IMR-90 (cell line): ENCODE measurements around the gene SS18L1. TPM values are rescaled to one million over a fixed set of nuclear protein-coding genes. Genes with fewer than 3 reads are reported as not detected.

Source experiments
- ATAC-seq: fragments of 200-7000 bp; cut with Tn5 transposase; 2 replicates; pipeline ENCODE4 v1.9.1; 2020; ENCODE audit warnings: low read depth, mild to moderate bottlenecking, moderate library complexity
- BruUV-seq: library from RNA; stranded (reverse); fragments of 400-500 nt; replicated peaks from 2 replicates; lab custom pipeline; 2021; lab: Mats Ljungman, UMichigan
- CTCF ChIA-PET: fragments of 300-600 bp; formaldehyde crosslinking; extraction: SDS; loops from one replicate; lab custom pipeline; 2021; ENCODE audit warnings: antibody characterized with exemption; lab: Yijun Ruan, JAX
- POLR2A ChIA-PET: fragments of 300-600 bp; sonication (Branson Sonifier 250); formaldehyde crosslinking; loops from one replicate; lab custom pipeline; 2022; ENCODE audit warnings: antibody characterized with exemption; ENCODE audit not compliant: unreplicated experiment; lab: Charles Lee
- DNase-seq: peaks from one replicate; pipeline ENCODE4 v3.0.0; 2013
- H2AFZ ChIP-seq: replicated peaks from 2 replicates; pipeline ENCODE3; 2013; ENCODE audit warnings: low read length, mild to moderate bottlenecking; ENCODE audit not compliant: poor library complexity
- H2AK5ac ChIP-seq: 2 replicates; pipeline ENCODE4 v1.6.1; 2013; ENCODE audit warnings: low read depth, low read length, inconsistent platforms
- H2AK9ac ChIP-seq: replicated peaks from 2 replicates; pipeline ENCODE3; 2013; ENCODE audit warnings: mild to moderate bottlenecking, low read depth, low read length, moderate library complexity; ENCODE audit not compliant: poor library complexity
- H2BK120ac ChIP-seq: 2 replicates; pipeline ENCODE4 v1.6.1; 2013; ENCODE audit warnings: low read depth, low read length, inconsistent platforms
- H2BK15ac ChIP-seq: 3 replicates; pipeline ENCODE4 v1.6.1; 2013; ENCODE audit warnings: low read depth, low read length, inconsistent platforms
- H2BK20ac ChIP-seq: 2 replicates; pipeline ENCODE4 v1.6.1; 2013; ENCODE audit warnings: low read depth, mild to moderate bottlenecking, inconsistent platforms, low read length, moderate library complexity
- H2BK5ac ChIP-seq: 2 replicates; pipeline ENCODE4 v1.6.1; 2013; ENCODE audit warnings: mild to moderate bottlenecking, low read depth, low read length, inconsistent platforms; ENCODE audit not compliant: poor library complexity, severe bottlenecking
- H3K14ac ChIP-seq: replicated peaks from 2 replicates; pipeline ENCODE4 v1.6.1; 2013; ENCODE audit warnings: low read depth, low read length, inconsistent platforms
- H3K18ac ChIP-seq: 2 replicates; pipeline ENCODE4 v1.6.1; 2013; ENCODE audit warnings: low read depth, low read length, control low read depth
- H3K23ac ChIP-seq: 2 replicates; pipeline ENCODE4 v1.6.1; 2013; ENCODE audit warnings: low read depth, low read length, inconsistent platforms
- H3K27ac ChIP-seq: 2 replicates; pipeline ENCODE4 v1.5.1; 2013; ENCODE audit warnings: mild to moderate bottlenecking, control low read depth, low read length; ENCODE audit not compliant: insufficient read depth
- H3K27me3 ChIP-seq: 2 replicates; pipeline ENCODE4 v1.6.1; 2013; ENCODE audit warnings: low read length; ENCODE audit not compliant: control insufficient read depth, insufficient read depth
- H3K36me3 ChIP-seq: 2 replicates; pipeline ENCODE4 v1.6.1; 2013; ENCODE audit warnings: low read length, mixed read lengths; ENCODE audit not compliant: control insufficient read depth, insufficient read depth
- H3K4ac ChIP-seq: 2 replicates; pipeline ENCODE4 v1.6.1; 2013; ENCODE audit warnings: low read depth, low read length, inconsistent platforms
- H3K4me1 ChIP-seq: 2 replicates; pipeline ENCODE4 v1.6.1; 2013; ENCODE audit warnings: low read length, mixed read lengths; ENCODE audit not compliant: control insufficient read depth, insufficient read depth
- H3K4me2 ChIP-seq: 2 replicates; pipeline ENCODE4 v1.6.1; 2013; ENCODE audit warnings: low read depth, mild to moderate bottlenecking, control low read depth, low read length, moderate library complexity
- H3K4me3 ChIP-seq: 2 replicates; pipeline ENCODE4 v1.5.1; 2013; ENCODE audit warnings: low read depth, mild to moderate bottlenecking, control low read depth, low read length, moderate library complexity; ENCODE audit not compliant: insufficient read depth
- H3K56ac ChIP-seq: 2 replicates; pipeline ENCODE4 v1.6.1; 2013; ENCODE audit warnings: low read length, inconsistent platforms; ENCODE audit not compliant: insufficient read depth; ENCODE audit errors: extremely low read depth
- H3K79me1 ChIP-seq, 2 experiments: 2 replicates each; pipeline ENCODE4 v1.6.1; 2013; ENCODE audit warnings: low read length in 2 of 2, inconsistent platforms in 1 of 2, low read depth in 1 of 2
- H3K9ac ChIP-seq: 2 replicates; pipeline ENCODE4 v1.6.1; 2013; ENCODE audit warnings: low read depth, low read length, control low read depth
- H3K9me1 ChIP-seq: 2 replicates; pipeline ENCODE4 v1.6.1; 2013; ENCODE audit warnings: low read length, inconsistent platforms; ENCODE audit not compliant: insufficient read depth
- H3K9me3 ChIP-seq: 2 replicates; pipeline ENCODE4 v1.6.1; 2013; ENCODE audit warnings: low read length; ENCODE audit not compliant: control insufficient read depth, insufficient read depth
- H4K20me1 ChIP-seq: 2 replicates; pipeline ENCODE4 v1.6.1; 2013; ENCODE audit warnings: low read length, inconsistent platforms; ENCODE audit not compliant: insufficient read depth
- H4K5ac ChIP-seq: 2 replicates; pipeline ENCODE4 v1.6.1; 2013; ENCODE audit warnings: mild to moderate bottlenecking, low read depth, low read length, control low read depth
- H4K8ac ChIP-seq, 2 experiments: 2 replicates each; pipeline ENCODE4 v1.6.1; 2013; ENCODE audit warnings: low read depth in 2 of 2, low read length in 2 of 2, control low read depth in 1 of 2, inconsistent platforms in 1 of 2
- H4K91ac ChIP-seq: 2 replicates; pipeline ENCODE4 v1.6.1; 2013; ENCODE audit warnings: low read depth, low read length, inconsistent platforms; ENCODE audit not compliant: insufficient read depth
- BHLHE40 ChIP-seq: fragments of 150-350 bp; IDR thresholded peaks from 2 replicates; pipeline ENCODE4 v1.6.1; 2016; ENCODE audit warnings: mild to moderate bottlenecking, low read depth, low read length
- CEBPB ChIP-seq: IDR thresholded peaks from 2 replicates; pipeline ENCODE4 v1.6.1; 2012; ENCODE audit warnings: low read depth, low read length, improper control_type of control experiment
- CHD1 ChIP-seq: IDR thresholded peaks from 2 replicates; pipeline ENCODE4 v1.6.1; 2012; ENCODE audit warnings: low read depth, low read length, improper control_type of control experiment
- CTCF ChIP-seq: conservative IDR thresholded peaks from 2 replicates; pipeline ENCODE4 v1.5.1; 2012; ENCODE audit warnings: mild to moderate bottlenecking, low read depth, low read length, improper control_type of control experiment
- ELK1 ChIP-seq: fragments of 150-350 bp; IDR thresholded peaks from 2 replicates; pipeline ENCODE4 v1.6.1; 2016; ENCODE audit warnings: low read depth, mild to moderate bottlenecking, low read length, moderate library complexity, borderline replicate concordance
- FOS ChIP-seq: fragments of 150-350 bp; IDR thresholded peaks from 2 replicates; pipeline ENCODE4 v1.6.1; 2016; ENCODE audit warnings: low read depth, low read length
- MAFK ChIP-seq: IDR thresholded peaks from 2 replicates; pipeline ENCODE4 v1.6.1; 2012; ENCODE audit warnings: low read depth, low read length, improper control_type of control experiment
- MAZ ChIP-seq: IDR thresholded peaks from 2 replicates; pipeline ENCODE4 v1.6.1; 2012; ENCODE audit warnings: low read depth, mild to moderate bottlenecking, low read length, improper control_type of control experiment, moderate library complexity, borderline replicate concordance
- MXI1 ChIP-seq: IDR thresholded peaks from 2 replicates; pipeline ENCODE4 v1.6.1; 2012; ENCODE audit warnings: low read depth, mild to moderate bottlenecking, low read length, moderate library complexity, borderline replicate concordance
- NFE2L2 ChIP-seq: fragments of 150-350 bp; IDR thresholded peaks from 2 replicates; pipeline ENCODE4 v1.6.1; 2016; ENCODE audit warnings: low read depth, mild to moderate bottlenecking, low read length
- POLR2A ChIP-seq: IDR thresholded peaks from 2 replicates; pipeline ENCODE4 v1.6.1; 2012; ENCODE audit warnings: mild to moderate bottlenecking, low read depth, low read length
- RAD21 ChIP-seq: IDR thresholded peaks from 2 replicates; pipeline ENCODE4 v1.6.1; 2012; ENCODE audit warnings: low read length, improper control_type of control experiment
- RCOR1 ChIP-seq: IDR thresholded peaks from 2 replicates; pipeline ENCODE4 v1.6.1; 2012; ENCODE audit warnings: mild to moderate bottlenecking, low read length, improper control_type of control experiment; ENCODE audit not compliant: insufficient replicate concordance
- RFX5 ChIP-seq: IDR thresholded peaks from 2 replicates; pipeline ENCODE4 v1.8.0; 2012; ENCODE audit warnings: low read depth, mild to moderate bottlenecking, low read length, moderate library complexity
- SMC3 ChIP-seq: fragments of 150-350 bp; IDR thresholded peaks from 2 replicates; pipeline ENCODE4 v1.6.1; 2016; ENCODE audit warnings: low read depth, mild to moderate bottlenecking, antibody characterized with exemption, low read length, moderate library complexity
- WGBS, 2 experiments: methylation state at CpG; one replicate each; pipeline versions ENCODE4 v1.1.5 to v1.1.7; 2013; ENCODE audit warnings: missing lambda C conversion rate in 2 of 2; ENCODE audit not compliant: insufficient read length in 1 of 2; ENCODE audit errors: extremely low coverage in 2 of 2; 5-methylcytosine and 5-hydroxymethylcytosine counted together
- dilution Hi-C: fragments of 300-500 bp; cut with HindIII; formaldehyde crosslinking; loops from one replicate; pipeline ENCODE4 v1.14.3; 2018; ENCODE audit warnings: low sequenced_read_pairs; ENCODE audit not compliant: unreplicated experiment
- in situ Hi-C: fragments of 300-500 bp; cut with MboI; formaldehyde crosslinking; loops from 3 replicates; pipeline ENCODE4 v1.14.3; 2019; ENCODE audit warnings: low sequenced_read_pairs, inconsistent platforms, mixed read lengths
- intact Hi-C: fragments of 100-400 bp; cut with micrococcal nuclease; formaldehyde crosslinking; loops from 2 replicates; pipeline ENCODE4 v1.10.0; 2022
- polyA plus RNA-seq, 3 experiments: library from polyadenylated mRNA; depleted of rRNA; stranded (reverse); fragments of >200 nt; gene quantifications; 2 replicates each; pipeline ENCODE4 v1.2.3, GENCODE V29; 2012; ENCODE audit warnings: low replicate concordance in 1 of 3
- total RNA-seq: library from RNA; depleted of rRNA; stranded (reverse); fragments of >200 nt; gene quantifications from 2 replicates; pipeline ENCODE4 v1.2.3, GENCODE V29; 2012

The SS18L1 gene
- total and polyA plus RNA-seq, 2 of the 4 experiments (the other 2 are of a cell fraction): 8.1 to 12.2 TPM

GRCh38 chr20:62198496-62198895 is 54.9 kb downstream of the SS18L1 start:
- ChIA-PET CTCF (no interaction called here), POLR2A (no interaction called here)
- in situ Hi-C loops: no loop called here
- Histone ChIP-seq H4K5ac (no peak overlapping the region), H3K9me1 (no peaks in the 10 kb centered on the region; the same call in 1 of the 2 replicates), H3K18ac (no peak overlapping the region), H3K14ac (no peak overlapping the region), H2BK5ac (no peak overlapping the region), H2AFZ (no peak overlapping the region), H3K4me3 (no peak overlapping the region), H3K36me3 (peaks cover 53% of the 10 kb centered on the region), H3K9me3 (no peaks in the 10 kb centered on the region), H3K4me1 (no peaks in the 10 kb centered on the region), H3K4ac (no peak overlapping the region), H3K9ac (no peak overlapping the region), H4K20me1 (peaks cover 7% of the 10 kb centered on the region; the same call in 1 of the 2 replicates), H4K91ac (no peak overlapping the region), H3K27me3 (no peaks in the 10 kb centered on the region), H2BK20ac (no peak overlapping the region), H4K8ac (no peak overlapping the region), H2BK15ac (no peak overlapping the region), H2AK9ac (no peak overlapping the region), H2AK5ac (no peak overlapping the region), H3K23ac (no peak overlapping the region), H2BK120ac (no peak overlapping the region), H3K56ac (no peak overlapping the region), H3K79me1 (peaks cover 4 to 19% of the 10 kb centered on the region in 2 experiments), H3K27ac (no peak overlapping the region), H3K4me2 (no peak overlapping the region)
- no TSS peak for BruUV-seq
- ATAC-seq: no peak
- no peak for DNase-seq
- dilution Hi-C loops: no loop called here
- no peak for TF ChIP-seq RCOR1
- no peak for TF ChIP-seq CEBPB
- TF ChIP-seq ELK1: no peak
- TF ChIP-seq BHLHE40: no peak
- TF ChIP-seq CTCF: no peak
- TF ChIP-seq SMC3: no peak
- TF ChIP-seq MAZ: no peak
- no peak for TF ChIP-seq MXI1
- TF ChIP-seq FOS: no peak
- TF ChIP-seq POLR2A: no peak
- TF ChIP-seq NFE2L2: no peak
- TF ChIP-seq MAFK: no peak
- TF ChIP-seq RAD21: no peak
- TF ChIP-seq RFX5: no peak
- no peak for TF ChIP-seq CHD1
- intact Hi-C loops: no loop called here
- 96% methylated on average over 17 of the region's 17 CpGs; no CpG with 5 or more reads in 1 of the 2 experiments for WGBS, 2 experiments
